HepG2 (cell line): Measurements from ENCODE around the gene GDAP2. TPM values are rescaled to one million over a fixed set of nuclear protein-coding genes. Genes with fewer than 3 reads are reported as not detected.

Source experiments
- ATAC-seq: fragments of 200-7000 bp; cut with Tn5 transposase; 3 replicates; pipeline ENCODE4 v1.9.1; 2020; ENCODE audit warnings: mild to moderate bottlenecking, moderate library complexity
- BruUV-seq: library from RNA; stranded (reverse); fragments of 400-500 nt; replicated peaks from 2 replicates; lab custom pipeline; 2021; lab: Mats Ljungman, UMichigan
- CTCF ChIA-PET: fragments of 300-600 bp; formaldehyde crosslinking; extraction: SDS; loops from one replicate; lab custom pipeline; 2021; ENCODE audit warnings: low total read pairs, inconsistent platforms, low intra/inter-chr PET ratio; lab: Yijun Ruan, JAX
- POLR2A ChIA-PET: fragments of 350-600 bp; sonication (Branson Sonifier 250); formaldehyde crosslinking; loops from one replicate; lab custom pipeline; 2020; ENCODE audit warnings: antibody characterized with exemption, inconsistent platforms; lab: Yijun Ruan, JAX
- DNase-seq: peaks from one replicate; pipeline ENCODE4 v3.0.0-alpha.2; 2015; ENCODE audit warnings: low spot score
- FAIRE-seq: peaks from 3 replicates; lab custom pipeline; 2011; peaks lifted over from hg19 to GRCh38; lab: Jason Lieb, UNC
- H2AFZ ChIP-seq: one replicate; pipeline ENCODE4 v1.6.1; 2011; ENCODE audit warnings: low read length, inconsistent platforms
- H3K27ac ChIP-seq: fragments of 300-600 bp; 3 replicates; pipeline ENCODE4 v1.8.0; 2011; ENCODE audit warnings: mixed run types, mild to moderate bottlenecking, mixed read lengths, low read length, inconsistent platforms; ENCODE audit not compliant: insufficient read depth; ENCODE audit errors: extremely low read length
- H3K27me3 ChIP-seq, 2 experiments: fragments of 200-600 bp in 1 of 2; 2 replicates in 1 of 2; 3 replicates in 1 of 2; pipeline versions ENCODE4 v1.6.0 to v1.8.0; 2011; ENCODE audit warnings: low read length in 2 of 2, mild to moderate bottlenecking in 2 of 2, moderate library complexity in 2 of 2, inconsistent platforms in 1 of 2; ENCODE audit not compliant: insufficient read depth in 2 of 2, control insufficient read depth in 1 of 2
- H3K36me3 ChIP-seq, 2 experiments: fragments of 200-600 bp in 1 of 2; replicated peaks in 1 of 2; 2 replicates in 1 of 2; 3 replicates in 1 of 2; pipeline versions ENCODE4 v1.5.1 to v1.8.0; 2011; ENCODE audit warnings: low read length in 2 of 2, inconsistent platforms in 1 of 2; ENCODE audit not compliant: insufficient read depth in 2 of 2, control insufficient read depth in 1 of 2
- H3K4me1 ChIP-seq: 2 replicates; pipeline ENCODE4 v1.5.1; 2012; ENCODE audit warnings: low read length, inconsistent platforms; ENCODE audit not compliant: insufficient read depth
- H3K4me2 ChIP-seq: 2 replicates; pipeline ENCODE4 v1.6.0; 2011; ENCODE audit warnings: low read depth, low read length, inconsistent platforms
- H3K4me3 ChIP-seq, 3 experiments: fragments of 200-600 bp in 1 of 3; sonication (generic), shearing (Covaris generic) in 1 of 3; replicated peaks in 1 of 3; 2 replicates each; pipeline ENCODE4 v1.5.1; 2011 to 2016; ENCODE audit warnings: low read length in 3 of 3, inconsistent platforms in 2 of 3, low read depth in 2 of 3, mild to moderate bottlenecking in 2 of 3, control low read depth in 1 of 3, mixed read lengths in 1 of 3; ENCODE audit not compliant: insufficient read depth in 1 of 3
- H3K79me2 ChIP-seq: one replicate; pipeline ENCODE4 v1.6.1; 2011; ENCODE audit warnings: low read length, inconsistent platforms; ENCODE audit not compliant: insufficient read depth
- H3K9ac ChIP-seq: 2 replicates; pipeline ENCODE4 v1.6.0; 2011; ENCODE audit warnings: mild to moderate bottlenecking, low read depth, low read length, inconsistent platforms; ENCODE audit not compliant: insufficient read depth
- H3K9me3 ChIP-seq: 2 replicates; pipeline ENCODE4 v1.5.1; 2012; ENCODE audit warnings: mild to moderate bottlenecking, low read length
- H4K20me1 ChIP-seq: 2 replicates; pipeline ENCODE4 v1.6.0; 2011; ENCODE audit warnings: inconsistent platforms, mild to moderate bottlenecking, low read length, moderate library complexity; ENCODE audit not compliant: insufficient read depth
- NFIB ChIP-seq: sonication (generic); formaldehyde crosslinking; IDR thresholded peaks from 2 replicates; pipeline ENCODE4 v1.9.0; 2021; ENCODE audit warnings: missing genetic modification reagents, mild to moderate bottlenecking, borderline replicate concordance
- PHF21A ChIP-seq: sonication (generic); formaldehyde crosslinking; IDR thresholded peaks from 2 replicates; pipeline ENCODE4 v1.5.0; 2020; ENCODE audit warnings: mild to moderate bottlenecking, missing genetic modification reagents
- ZFP41 ChIP-seq: sonication (generic); formaldehyde crosslinking; IDR thresholded peaks from 2 replicates; pipeline ENCODE4 v1.4.0; 2020; ENCODE audit warnings: mild to moderate bottlenecking, missing genetic modification reagents, borderline replicate concordance
- WGBS: methylation state at CpG from one replicate; pipeline ENCODE4 v1.1.6; 2017; ENCODE audit warnings: low lambda C conversion rate; 5-methylcytosine and 5-hydroxymethylcytosine counted together
- in situ Hi-C: cut with HindIII; loops from 2 replicates; pipeline ENCODE4 v1.10.0; 2017; ENCODE audit warnings: low pct_unique_long_range_greater_than_20kb; ENCODE audit not compliant: extremely low pct_ligation_motif_present
- intact Hi-C: fragments of 100-400 bp; cut with micrococcal nuclease; formaldehyde crosslinking; loops from one replicate; pipeline ENCODE4 v1.10.0; 2022; ENCODE audit not compliant: unreplicated experiment
- polyA plus RNA-seq, 8 experiments: library from polyadenylated mRNA; depleted of rRNA in 3 of 8; stranded (reverse) in 7 of 8; unstranded in 1 of 8; fragments of >200 nt; fragmentation: Illumina TruSeq in 4 of 8; extraction: Trizol in 4 of 8; gene quantifications; 2 replicates each; pipeline versions ENCODE4 v1.2.1 to v1.2.3, GENCODE V29; 2011 to 2016; ENCODE audit warnings: low read depth in 4 of 8, missing spikeins in 1 of 8, mixed read lengths in 1 of 8; ENCODE audit not compliant: insufficient read depth in 1 of 8
- total RNA-seq, 5 experiments: library from RNA; depleted of rRNA; stranded (reverse); fragments of >200 nt; fragmentation: Illumina TruSeq; extraction: Trizol; gene quantifications; 2 replicates each; pipeline ENCODE4 v1.2.3, GENCODE V29; 2016; ENCODE audit warnings: low read depth in 1 of 5

GDAP2 gene
- total and polyA plus RNA-seq, 2 of the 13 experiments (the other 11 are each of a cell fraction or from before 2014, with no cell fraction given): 11.4 to 23.2 TPM

DNA sequence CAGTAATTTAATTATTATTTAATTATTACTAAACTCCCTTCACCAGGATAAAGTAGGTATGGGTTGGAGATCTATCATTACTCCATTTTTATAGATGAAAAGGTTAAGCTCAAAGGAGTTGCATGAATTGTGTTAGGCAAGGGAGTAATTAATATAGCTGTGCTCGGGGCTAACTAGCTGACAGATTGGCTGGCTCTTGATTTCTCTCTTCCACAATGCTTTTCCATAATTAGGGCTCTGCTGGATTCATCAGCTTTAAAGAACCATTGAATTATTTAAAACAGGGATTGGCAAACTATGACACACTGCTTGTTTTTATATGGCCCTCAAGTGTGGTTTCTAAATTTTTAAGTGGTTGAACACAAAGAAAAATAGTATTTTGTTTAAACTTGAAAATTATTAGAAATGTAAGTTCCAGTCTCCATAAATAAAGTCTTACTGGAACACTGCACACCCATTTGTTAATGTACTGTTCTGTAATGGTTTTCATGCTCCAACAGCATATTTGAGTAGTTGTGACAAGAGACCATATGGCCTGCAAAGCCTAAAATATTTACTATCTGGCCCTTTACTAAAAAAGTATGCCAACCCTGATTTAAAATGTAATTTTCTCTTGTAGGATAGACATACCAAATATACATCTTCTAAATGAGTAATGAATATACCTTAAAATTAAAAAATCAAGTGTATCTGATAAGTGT is 76.4 kb downstream of the GDAP2 start:
- peaks cover 25% of the 10 kb centered on the region for H3K4me1 ChIP-seq
- H3K9ac ChIP-seq: no peak overlapping the region
- WGBS: 89% methylated on average over 1 of the region's 1 CpG
- no peak overlapping the region for H3K4me2 ChIP-seq
- TF ChIP-seq NFIB (CRISPR knock-in tag) (no peak), ZFP41 (CRISPR knock-in tag) (no peak)
- TF ChIP-seq, all 625 proteins: peak for 0
- no peaks in the 10 kb centered on the region for H3K27me3 ChIP-seq
- H3K79me2 ChIP-seq: no peaks in the 10 kb centered on the region
- H3K27ac ChIP-seq: no peak overlapping the region
- H2AFZ ChIP-seq: no peak overlapping the region
- intact Hi-C loops (no loop called here), in situ Hi-C loops (no loop called here)
- DNase-seq (no peak), FAIRE-seq (no peak), ATAC-seq (no peak)
- no peaks in the 10 kb centered on the region for H3K36me3 ChIP-seq
- H3K4me3 ChIP-seq: no peak overlapping the region
- ChIA-PET POLR2A (no interaction called here), CTCF (no interaction called here)
- no peaks in the 10 kb centered on the region for H3K9me3 ChIP-seq
- BruUV-seq: no TSS peak
- H4K20me1 ChIP-seq: no peaks in the 10 kb centered on the region

- ATAC-seq (no peak), DNase-seq (no peak), FAIRE-seq (no peak)
- no peaks in the 10 kb centered on the region for H3K9me3 ChIP-seq
- H3K36me3 ChIP-seq: no peaks in the 10 kb centered on the region
- CTCF ChIA-PET: no interaction called here
- no peak for TF ChIP-seq PHF21A (CRISPR knock-in tag)
- BruUV-seq: no TSS peak
- no peaks in the 10 kb centered on the region for H3K27me3 ChIP-seq
- H2AFZ ChIP-seq: no peak overlapping the region
- H3K4me3 ChIP-seq: no peak overlapping the region
- intact Hi-C loops (no loop called here), in situ Hi-C loops (no loop called here)
- H3K4me2 ChIP-seq: no peak overlapping the region
- 91% methylated on average over 2 of the region's 2 CpGs for WGBS
- peaks cover 25% of the 10 kb centered on the region for H3K4me1 ChIP-seq
- H3K27ac ChIP-seq: no peak overlapping the region
- H4K20me1 ChIP-seq: no peaks in the 10 kb centered on the region
- POLR2A ChIA-PET: no interaction called here
- no peaks in the 10 kb centered on the region for H3K79me2 ChIP-seq
- H3K9ac ChIP-seq: no peak overlapping the region
Measured at GRCh38 chr1:117851687-117852086, 77.7 kb downstream of the GDAP2 start.
